SKM-1 (cell line): ENCODE measurements around the gene APLN.

Source experiments
- DNase-seq: peaks from one replicate; lab custom pipeline; 2025; ENCODE audit not compliant: unreplicated experiment; lab: John Stamatoyannopoulos, UW

APLN gene

GRCh38 chrX:129599499-129599898 lies 55.3 kb downstream of the APLN start:
- DNase-seq = no peak

DNA sequence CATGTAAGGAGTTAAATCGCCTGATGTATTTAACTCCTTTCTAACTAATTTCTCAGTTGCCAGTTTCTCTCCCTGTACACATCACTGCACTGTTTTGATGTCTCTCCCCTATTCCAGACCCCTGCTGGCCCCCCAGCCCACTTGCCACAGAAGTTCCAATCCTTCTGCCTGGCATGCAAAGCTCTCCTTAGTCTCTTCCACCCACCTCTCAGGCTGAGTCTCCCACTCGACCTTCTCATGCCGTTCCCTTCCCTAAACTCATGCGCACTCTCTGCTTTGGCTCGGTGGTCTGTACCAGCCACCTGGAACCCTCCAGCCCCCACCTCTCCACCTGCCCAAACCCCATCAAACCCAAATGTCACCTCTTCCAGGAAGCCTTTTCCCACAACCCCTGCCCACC lies 56.9 kb downstream of the APLN start:
- DNase-seq = no peak

DNA sequence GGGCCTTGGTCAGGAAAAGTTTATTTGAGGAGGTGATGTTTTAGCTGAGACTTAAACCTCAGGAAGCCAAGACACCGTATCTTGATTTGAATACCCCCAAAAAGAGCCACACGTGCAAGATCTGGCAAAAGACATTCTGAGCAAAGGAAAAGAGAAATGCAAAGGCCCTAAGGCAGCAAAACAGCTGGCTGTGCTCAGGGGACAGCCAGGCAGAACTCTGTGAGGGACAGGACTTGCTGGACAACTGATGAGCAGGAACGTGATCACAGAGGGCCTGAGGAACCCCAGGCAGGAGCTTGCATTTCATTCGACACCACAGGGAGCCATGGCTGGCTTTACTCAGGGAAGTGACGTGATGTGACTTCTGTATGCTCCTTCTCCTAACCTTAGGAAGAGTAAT lies 58.7 kb downstream of the APLN start:
- DNase-seq = no peak
